ENCODE data around the gene SEMA3D.

The SEMA3D gene

GRCh38 chr7:85014936-85015660 is 171.8 kb downstream of the SEMA3D start:
- no peak for TF ChIP-seq CTCF (IDR thresholded peaks at IDR 0.05; ENCODE audit: insufficient read depth, low read depth, low read length, missing control alignments)
- DNase-seq (ENCODE audit: low read depth): no peak
- no peak overlapping the region for H3K4me3 ChIP-seq (ENCODE audit: low read length)

- no peak for TF ChIP-seq CTCF (IDR thresholded peaks at IDR 0.05; ENCODE audit: insufficient read depth, low read depth, low read length, missing control alignments)
- no peak for DNase-seq (ENCODE audit: low read depth)
- no peak overlapping the region for H3K4me3 ChIP-seq (ENCODE audit: low read length)
These were observed 175.7 kb downstream of the SEMA3D start for GRCh38 chr7:85011127-85011526.

GRCh38 chr7:85010306-85010705 is 176.6 kb downstream of the SEMA3D start:
- no peak for DNase-seq (ENCODE audit: low read depth)
- no peak overlapping the region for H3K4me3 ChIP-seq (ENCODE audit: low read length)
- TF ChIP-seq CTCF (IDR thresholded peaks at IDR 0.05; ENCODE audit: insufficient read depth, low read depth, low read length, missing control alignments): no peak

GRCh38 chr7:85006754-85007153 is 180.1 kb downstream of the SEMA3D start:
- no peak for DNase-seq (ENCODE audit: low read depth)
- no peak overlapping the region for H3K4me3 ChIP-seq (ENCODE audit: low read length)
- no peak for TF ChIP-seq CTCF (IDR thresholded peaks at IDR 0.05; ENCODE audit: insufficient read depth, low read depth, low read length, missing control alignments)

GRCh38 chr7:85004402-85004801 is 182.5 kb downstream of the SEMA3D start:
- no peak for DNase-seq (ENCODE audit: low read depth)
- TF ChIP-seq CTCF (IDR thresholded peaks at IDR 0.05; ENCODE audit: insufficient read depth, low read depth, low read length, missing control alignments): no peak

GRCh38 chr7:85001495-85002345 is 185.1 kb downstream of the SEMA3D start:
- no peak overlapping the region for H3K4me3 ChIP-seq (ENCODE audit: low read length)
- DNase-seq (ENCODE audit: low read depth): no peak
- TF ChIP-seq CTCF (IDR thresholded peaks at IDR 0.05; ENCODE audit: insufficient read depth, low read depth, low read length, missing control alignments): no peak

More at GRCh38 chr7:85004402-85004801, 182.5 kb downstream of the SEMA3D start:
- H3K4me3 ChIP-seq (ENCODE audit: low read length): no peak overlapping the region
